Measurements from ENCODE around the gene YPEL2.

DNA sequence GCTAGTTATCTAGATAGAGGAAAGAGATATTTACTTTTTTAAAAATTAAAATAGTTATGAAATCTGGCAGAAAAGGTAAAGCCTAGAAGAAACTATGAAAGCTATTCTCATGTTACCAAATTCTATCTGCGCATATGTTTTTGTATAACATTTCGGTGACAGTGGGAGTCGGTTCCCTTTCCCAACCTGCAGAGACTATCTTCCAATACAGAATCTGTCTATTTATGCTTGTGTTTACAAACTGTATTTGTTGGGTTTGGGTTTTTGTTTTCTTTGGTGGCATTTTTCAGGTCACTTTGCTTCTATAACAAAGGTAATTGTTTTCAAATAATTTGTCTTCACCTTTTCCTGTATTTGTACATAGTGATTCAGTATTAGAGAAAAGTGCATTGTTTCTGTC lies 69.8 kb downstream of the YPEL2 start:
- TF ChIP-seq POLR2A (IDR thresholded peaks at IDR 0.05) (no peak), EP300 (IDR thresholded peaks at IDR 0.05) (no peak)
